Osteoblast (primary cell): ENCODE data around the gene UBE2K. TPM values are rescaled to one million over a fixed set of nuclear protein-coding genes. Genes with fewer than 3 reads are reported as not detected.
"Not testable (repeated sequence)": the region's sequence is repeated elsewhere in the genome, so short reads cannot be mapped to it uniquely, and the experiment has no call there.

Experiments used
- DNase-seq: peaks from one replicate; pipeline ENCODE4 v3.0.0; 2011; ENCODE audit warnings: low spot score, mixed read lengths; ENCODE audit not compliant: insufficient read length; ENCODE audit errors: missing footprints
- H2AFZ ChIP-seq: 2 replicates; pipeline ENCODE4 v1.6.0; 2011; ENCODE audit warnings: mild to moderate bottlenecking, low read length
- H3K27ac ChIP-seq: 2 replicates; pipeline ENCODE4 v1.5.1; 2011; ENCODE audit warnings: mild to moderate bottlenecking, low read depth, low read length, moderate library complexity
- H3K27me3 ChIP-seq: 2 replicates; pipeline ENCODE4 v1.6.0; 2012; ENCODE audit warnings: mild to moderate bottlenecking, control low read depth, inconsistent platforms, low read length, moderate library complexity; ENCODE audit not compliant: insufficient read depth
- H3K36me3 ChIP-seq: 2 replicates; pipeline ENCODE4 v1.5.1; 2011; ENCODE audit warnings: mild to moderate bottlenecking, low read length, control low read depth, moderate library complexity; ENCODE audit not compliant: insufficient read depth
- H3K4me1 ChIP-seq: 2 replicates; pipeline ENCODE4 v1.5.1; 2011; ENCODE audit warnings: mild to moderate bottlenecking, low read length, control low read depth, moderate library complexity; ENCODE audit not compliant: insufficient read depth
- H3K4me2 ChIP-seq: 2 replicates; pipeline ENCODE4 v1.6.0; 2011; ENCODE audit warnings: mild to moderate bottlenecking, low read length; ENCODE audit not compliant: insufficient read depth
- H3K4me3 ChIP-seq: fragments of 200-600 bp; sonication (generic); 3 replicates; pipeline ENCODE4 v1.5.1; 2012; ENCODE audit warnings: mild to moderate bottlenecking, low read length, inconsistent platforms; ENCODE audit not compliant: insufficient read depth
- H3K79me2 ChIP-seq: 2 replicates; pipeline ENCODE4 v1.6.0; 2012; ENCODE audit warnings: mild to moderate bottlenecking, low read length, control low read depth, inconsistent platforms; ENCODE audit not compliant: insufficient read depth
- H3K9me3 ChIP-seq: 2 replicates; pipeline ENCODE4 v1.5.1; 2011; ENCODE audit warnings: low read depth, low read length, control low read depth
- H4K20me1 ChIP-seq: 2 replicates; pipeline ENCODE4 v1.6.0; 2012; ENCODE audit warnings: mild to moderate bottlenecking, low read length, control low read depth; ENCODE audit not compliant: insufficient read depth
- CTCF ChIP-seq: IDR thresholded peaks from 2 replicates; pipeline ENCODE4 v1.5.1; 2011; ENCODE audit warnings: mild to moderate bottlenecking, low read depth, low read length, moderate library complexity; ENCODE audit errors: extremely low read depth
- total RNA-seq: library from RNA; depleted of rRNA; stranded (reverse); fragments of >200 nt; gene quantifications from 2 replicates; pipeline ENCODE4 v1.2.3, GENCODE V29; 2012

UBE2K gene
- total RNA-seq, 1 donor = 19.2 TPM

GRCh38 chr4:39786838-39787237 lies 88.9 kb downstream of the UBE2K start:
- no peak for DNase-seq
- H2AFZ ChIP-seq = no peak overlapping the region
- TF ChIP-seq CTCF = no peak

DNA sequence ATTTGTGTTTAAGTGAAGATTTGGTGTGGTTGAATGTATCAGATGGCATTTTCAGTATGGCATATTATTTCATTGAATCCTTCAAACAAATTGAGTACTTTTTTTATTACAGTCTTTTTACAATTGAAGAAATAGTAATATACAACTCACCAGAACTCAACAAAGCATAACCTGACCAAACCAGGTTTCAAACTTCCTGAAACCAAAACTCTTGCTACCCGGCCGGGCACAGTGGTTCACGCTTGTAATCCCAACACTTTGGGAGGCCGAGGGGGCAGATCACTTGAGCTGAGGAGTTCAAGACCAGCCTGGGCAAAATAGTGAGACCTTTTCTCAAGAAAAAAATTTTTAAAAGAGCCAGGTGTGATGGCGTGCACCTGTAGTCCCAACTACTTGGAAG lies 94.2 kb downstream of the UBE2K start:
- H3K4me3 ChIP-seq = no peak overlapping the region
- H4K20me1 ChIP-seq = no peaks in the 10 kb centered on the region
- H3K4me1 ChIP-seq = no peaks in the 10 kb centered on the region
- DNase-seq = no peak
- TF ChIP-seq CTCF = no peak
- no peak overlapping the region for H3K4me2 ChIP-seq
- H3K27ac ChIP-seq = no peak overlapping the region
- no peaks in the 10 kb centered on the region for H3K79me2 ChIP-seq
- H3K27me3 ChIP-seq = no peaks in the 10 kb centered on the region
- no peak overlapping the region for H2AFZ ChIP-seq
- H3K9me3 ChIP-seq = no peaks in the 10 kb centered on the region
- H3K36me3 ChIP-seq = no peaks in the 10 kb centered on the region

More at GRCh38 chr4:39786838-39787237, 88.9 kb downstream of the UBE2K start:
- Histone ChIP-seq H3K36me3 (no peaks in the 10 kb centered on the region), H4K20me1 (no peaks in the 10 kb centered on the region), H3K9me3 (no peaks in the 10 kb centered on the region), H3K27ac (no peak overlapping the region), H3K27me3 (no peaks in the 10 kb centered on the region), H3K79me2 (no peaks in the 10 kb centered on the region), H3K4me3 (no peak overlapping the region), H3K4me2 (no peak overlapping the region), H3K4me1 (no peaks in the 10 kb centered on the region)

DNA sequence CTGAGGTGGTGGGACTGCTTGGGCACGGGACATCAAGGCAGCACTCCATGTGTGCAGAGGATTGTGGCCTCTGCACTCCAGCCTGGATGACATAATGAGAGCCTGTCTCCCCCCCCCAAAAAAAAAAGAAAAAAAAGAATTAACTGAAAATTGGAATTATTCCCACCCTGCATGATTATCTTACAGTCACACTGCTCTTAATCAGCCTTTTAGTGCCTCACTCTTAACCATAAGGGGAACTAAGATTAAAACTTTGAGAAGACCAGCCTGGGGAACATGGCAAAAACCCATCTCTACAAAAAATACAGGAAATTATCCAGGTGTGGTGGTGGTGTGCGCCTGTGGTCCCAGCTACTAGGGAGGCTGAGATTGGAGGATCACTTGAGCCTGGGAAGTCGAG lies 94.6 kb downstream of the UBE2K start:
- TF ChIP-seq CTCF = no peak
- H3K79me2 ChIP-seq = no peaks in the 10 kb centered on the region
- no peaks in the 10 kb centered on the region for H3K9me3 ChIP-seq
- no peak for DNase-seq
- H3K27ac ChIP-seq = no peak overlapping the region
- no peak overlapping the region for H3K4me3 ChIP-seq
- H3K36me3 ChIP-seq = no peaks in the 10 kb centered on the region
- H4K20me1 ChIP-seq = no peaks in the 10 kb centered on the region
- no peak overlapping the region for H3K4me2 ChIP-seq
- no peak overlapping the region for H2AFZ ChIP-seq
- no peaks in the 10 kb centered on the region for H3K4me1 ChIP-seq
- H3K27me3 ChIP-seq = no peaks in the 10 kb centered on the region

DNA sequence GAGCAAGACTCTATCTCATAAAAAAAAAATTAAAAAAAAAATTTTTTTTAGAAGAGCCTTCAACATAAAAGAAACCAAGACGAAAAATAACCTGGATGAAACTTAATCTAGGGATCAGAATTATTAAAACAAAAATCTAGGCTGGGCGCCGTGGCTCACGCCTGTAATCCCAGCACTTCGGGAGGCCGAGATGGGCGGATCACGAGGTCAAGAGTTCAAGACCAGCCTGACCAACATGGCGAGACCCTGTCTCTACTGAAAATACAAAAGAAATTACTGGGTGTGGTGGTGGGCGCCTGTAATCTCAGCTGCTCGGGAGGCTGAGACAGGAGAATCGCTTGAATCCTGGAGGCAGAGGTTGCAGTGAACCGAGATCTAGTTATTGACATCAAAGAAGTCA lies 95.0 kb downstream of the UBE2K start:
- H3K27me3 ChIP-seq, H3K27ac ChIP-seq, H3K79me2 ChIP-seq, DNase-seq, H3K4me1 ChIP-seq, H3K36me3 ChIP-seq, H4K20me1 ChIP-seq, H3K4me2 ChIP-seq, H3K9me3 ChIP-seq, H3K4me3 ChIP-seq, H2AFZ ChIP-seq: not testable (repeated sequence)
